IPS DF 19.7 (cell line): ENCODE data around the gene DCUN1D3.
"Not testable (repeated sequence)": the region's sequence is repeated elsewhere in the genome, so short reads cannot be mapped to it uniquely, and the experiment has no call there.

ENCODE experiments used
- DNase-seq: peaks from one replicate; pipeline ENCODE4 v3.0.0-alpha.2; 2013; ENCODE audit warnings: low read depth, low spot score

DCUN1D3 gene

GRCh38 chr16:20900299-20901067 lies at the start of gene DCUN1D3, which contains the start of gene LYRM1:
Gene DCUN1D3 (minus strand): TSS chr16:20900358. CDS start chr16:20862538, 37,820 bp downstream.
Gene LYRM1 (plus strand): TSS chr16:20900771. CDS start chr16:20915556, 14,785 bp downstream.
- peak; percentile 97 for DNase-seq

GRCh38 chr16:20949660-20950059 lies 49.5 kb upstream of the DCUN1D3 start:
- no peak for DNase-seq

- no peak for DNase-seq
Observed at GRCh38 chr16:20948444-20948843, 48.3 kb upstream of the DCUN1D3 start.

- DNase-seq: no peak
Observed at GRCh38 chr16:20946015-20946629, 46.0 kb upstream of the DCUN1D3 start.

GRCh38 chr16:20945575-20945875 lies 45.4 kb upstream of the DCUN1D3 start:
- DNase-seq: not testable (repeated sequence)

- DNase-seq: no peak
Observed at GRCh38 chr16:20944861-20945574, 44.9 kb upstream of the DCUN1D3 start.

GRCh38 chr16:20942256-20942655 lies 42.1 kb upstream of the DCUN1D3 start:
- DNase-seq: no peak

GRCh38 chr16:20941636-20941926 lies 41.4 kb upstream of the DCUN1D3 start:
- no peak for DNase-seq

- DNase-seq: no peak
Observed at GRCh38 chr16:20940871-20941635, 40.9 kb upstream of the DCUN1D3 start.

- DNase-seq: no peak
Observed at GRCh38 chr16:20939611-20940010, 39.5 kb upstream of the DCUN1D3 start.

- no peak for DNase-seq
Observed at GRCh38 chr16:20938426-20938825, 38.3 kb upstream of the DCUN1D3 start.

- DNase-seq: no peak
Observed at GRCh38 chr16:20937736-20938135, 37.6 kb upstream of the DCUN1D3 start.

- no peak for DNase-seq
Observed at GRCh38 chr16:20933589-20933988, 33.4 kb upstream of the DCUN1D3 start.

GRCh38 chr16:20931066-20931600 lies 31.0 kb upstream of the DCUN1D3 start:
- no peak for DNase-seq

GRCh38 chr16:20930365-20930690 lies 30.2 kb upstream of the DCUN1D3 start:
- DNase-seq: no peak

GRCh38 chr16:20929676-20930364 lies 29.7 kb upstream of the DCUN1D3 start:
- DNase-seq: not testable (repeated sequence)

GRCh38 chr16:20928774-20929411 lies 28.7 kb upstream of the DCUN1D3 start:
- no peak for DNase-seq

- no peak for DNase-seq
Observed at GRCh38 chr16:20925751-20926150, 25.6 kb upstream of the DCUN1D3 start.

- DNase-seq: no peak
Observed at GRCh38 chr16:20923876-20924275, 23.7 kb upstream of the DCUN1D3 start.

GRCh38 chr16:20920799-20921198 lies 20.6 kb upstream of the DCUN1D3 start:
- DNase-seq: no peak

- no peak for DNase-seq
Observed at GRCh38 chr16:20920091-20920490, 19.9 kb upstream of the DCUN1D3 start.
